NCI-H1436 treated with DMSO at 0.1 percent for 48 hours (cell line): ENCODE data around the gene OPHN1.

Source experiments
- DNase-seq: peaks from one replicate; lab custom pipeline; 2025; lab: John Stamatoyannopoulos, UW

The OPHN1 gene, protein sequence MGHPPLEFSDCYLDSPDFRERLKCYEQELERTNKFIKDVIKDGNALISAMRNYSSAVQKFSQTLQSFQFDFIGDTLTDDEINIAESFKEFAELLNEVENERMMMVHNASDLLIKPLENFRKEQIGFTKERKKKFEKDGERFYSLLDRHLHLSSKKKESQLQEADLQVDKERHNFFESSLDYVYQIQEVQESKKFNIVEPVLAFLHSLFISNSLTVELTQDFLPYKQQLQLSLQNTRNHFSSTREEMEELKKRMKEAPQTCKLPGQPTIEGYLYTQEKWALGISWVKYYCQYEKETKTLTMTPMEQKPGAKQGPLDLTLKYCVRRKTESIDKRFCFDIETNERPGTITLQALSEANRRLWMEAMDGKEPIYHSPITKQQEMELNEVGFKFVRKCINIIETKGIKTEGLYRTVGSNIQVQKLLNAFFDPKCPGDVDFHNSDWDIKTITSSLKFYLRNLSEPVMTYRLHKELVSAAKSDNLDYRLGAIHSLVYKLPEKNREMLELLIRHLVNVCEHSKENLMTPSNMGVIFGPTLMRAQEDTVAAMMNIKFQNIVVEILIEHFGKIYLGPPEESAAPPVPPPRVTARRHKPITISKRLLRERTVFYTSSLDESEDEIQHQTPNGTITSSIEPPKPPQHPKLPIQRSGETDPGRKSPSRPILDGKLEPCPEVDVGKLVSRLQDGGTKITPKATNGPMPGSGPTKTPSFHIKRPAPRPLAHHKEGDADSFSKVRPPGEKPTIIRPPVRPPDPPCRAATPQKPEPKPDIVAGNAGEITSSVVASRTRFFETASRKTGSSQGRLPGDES

DNA sequence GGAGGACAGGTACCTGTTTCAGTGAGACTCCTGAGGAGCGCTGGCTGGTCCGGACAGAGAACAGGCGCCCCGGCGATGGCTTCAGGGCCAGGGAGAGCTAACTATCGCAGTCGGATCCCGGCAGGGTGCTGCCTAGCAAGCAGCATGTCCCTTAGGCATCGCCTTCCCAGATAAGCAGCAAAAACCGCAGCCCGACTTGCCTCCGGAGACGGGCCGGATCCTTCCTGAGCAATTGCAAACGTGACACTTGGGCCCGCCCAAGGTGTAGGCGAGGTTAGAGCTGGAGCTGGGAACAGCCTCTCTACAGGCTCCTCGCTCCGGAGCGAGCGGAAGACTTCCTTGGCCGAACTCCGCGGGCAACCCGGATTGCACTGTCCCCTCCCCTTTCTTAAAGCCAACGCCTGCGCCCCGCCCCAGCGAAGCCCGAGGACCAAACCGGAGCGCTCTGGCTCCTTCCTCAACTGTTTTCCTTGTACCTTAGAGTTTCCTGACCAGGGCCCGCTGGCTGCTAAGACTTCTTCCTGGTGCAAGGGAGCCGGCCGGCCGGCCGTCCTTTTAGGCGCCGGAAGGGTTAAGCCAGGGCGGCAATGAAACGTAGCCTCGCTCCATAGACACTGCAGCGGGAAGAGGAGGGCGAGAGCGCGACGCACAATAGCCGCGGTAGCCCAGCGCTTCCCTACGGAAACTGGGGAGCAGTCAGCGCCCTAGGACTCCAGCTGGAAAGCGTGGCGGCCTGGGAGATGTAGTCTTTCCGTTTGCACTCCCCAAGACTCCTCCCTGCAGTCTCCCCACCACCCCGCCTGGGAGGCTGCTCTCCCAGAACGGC lies at the start of gene OPHN1:
Gene OPHN1 (minus strand): TSS at position 341 of the 826 bp plus-strand sequence. CDS start 475 bp downstream, outside the sequence.
- no peak for DNase-seq

DNA sequence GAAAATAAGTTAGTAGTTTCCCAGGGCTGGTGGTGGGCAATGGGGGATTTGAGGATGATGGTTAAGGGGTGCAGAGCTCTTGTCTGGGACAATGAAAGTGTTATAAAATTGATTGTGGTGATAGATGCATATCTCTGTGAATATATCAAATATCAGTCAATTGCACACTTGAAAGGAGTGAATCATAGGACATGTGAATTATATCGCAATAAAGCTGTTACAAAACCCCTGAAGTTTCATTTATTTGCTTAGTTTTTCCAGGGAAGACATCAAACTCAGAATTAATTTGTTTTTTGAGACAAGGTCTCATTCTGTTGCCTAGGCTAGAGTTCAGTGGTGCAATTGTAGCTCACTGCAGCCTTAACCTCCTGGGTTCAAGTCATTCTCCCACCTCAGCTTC lies 47.7 kb upstream of the OPHN1 start:
- DNase-seq, result no peak

DNA sequence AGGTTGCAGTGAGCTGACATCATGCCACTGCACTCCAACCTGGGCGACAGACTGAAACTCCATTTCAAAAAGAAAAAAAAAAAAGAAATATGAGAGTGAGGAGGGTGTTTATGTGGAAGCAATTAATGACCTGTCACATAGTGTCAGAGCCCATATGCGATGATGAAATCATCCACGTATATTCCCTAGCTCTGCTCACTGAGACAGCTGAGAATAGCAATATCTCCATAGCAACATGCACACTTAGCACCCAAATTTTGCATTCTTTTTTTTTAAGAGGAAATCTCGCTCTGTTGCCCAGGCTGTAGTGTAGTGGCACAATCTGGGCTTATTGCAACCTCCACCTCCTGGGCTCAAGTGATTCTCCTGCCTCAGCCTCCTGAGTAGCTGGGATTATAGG lies 31.5 kb upstream of the OPHN1 start:
- DNase-seq, result no peak

DNA sequence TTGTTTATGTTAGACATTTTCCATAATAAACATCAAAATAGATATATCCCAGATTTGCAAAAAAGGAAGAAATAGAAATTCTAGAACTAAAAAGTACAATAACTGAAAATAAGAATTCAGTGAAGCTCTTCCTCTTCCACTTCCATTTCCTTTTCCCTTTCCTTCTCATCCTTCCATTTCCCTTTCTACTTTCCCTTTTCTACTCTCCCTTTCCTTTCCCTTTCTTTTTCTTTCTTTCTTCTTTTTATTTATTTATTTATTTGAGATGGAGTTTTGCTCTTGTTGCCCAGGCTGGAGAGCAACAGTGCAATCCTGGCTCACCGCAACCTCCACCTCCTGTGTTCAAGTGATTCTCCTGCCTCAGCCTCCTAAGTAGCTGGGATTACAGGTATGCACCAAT lies 30.6 kb upstream of the OPHN1 start:
- no peak for DNase-seq

DNA sequence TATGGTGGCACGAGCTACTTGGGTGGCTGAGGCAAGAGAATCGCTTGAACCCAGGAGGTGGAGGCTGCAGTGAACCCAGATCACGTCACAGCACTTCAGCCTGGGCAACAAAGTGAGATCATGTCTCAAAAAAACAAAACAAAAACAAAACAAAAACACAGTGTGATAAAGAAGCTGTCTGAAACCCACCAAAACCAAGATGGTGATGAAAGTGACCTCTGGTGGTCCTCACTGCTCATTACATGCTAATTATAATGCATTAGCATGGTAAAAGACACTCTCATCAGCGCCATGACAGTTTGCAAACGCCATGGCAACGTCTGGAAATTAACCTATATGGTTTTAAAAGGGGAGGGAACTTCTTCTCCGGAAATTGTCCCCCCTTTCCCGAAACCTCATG lies 29.4 kb upstream of the OPHN1 start:
- no peak for DNase-seq

DNA sequence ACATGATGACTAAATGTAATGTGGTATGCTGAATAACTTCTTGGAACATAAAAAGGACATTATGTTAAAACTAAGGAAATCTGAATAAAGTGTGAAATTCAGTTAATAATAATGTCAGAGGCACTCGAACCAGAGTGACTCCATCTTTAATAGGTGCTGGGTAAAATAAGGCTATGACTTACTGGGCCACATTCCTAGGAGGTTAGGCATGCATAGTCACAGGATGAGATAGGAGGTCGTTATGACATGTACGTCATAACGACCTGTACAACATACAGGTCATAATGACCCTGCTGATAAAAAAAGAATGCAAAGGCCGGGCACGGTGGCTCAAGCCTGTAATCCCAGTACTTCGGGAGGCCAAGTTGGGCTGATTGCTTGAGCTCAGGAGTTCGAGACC lies 28.9 kb upstream of the OPHN1 start:
- DNase-seq, result no peak

DNA sequence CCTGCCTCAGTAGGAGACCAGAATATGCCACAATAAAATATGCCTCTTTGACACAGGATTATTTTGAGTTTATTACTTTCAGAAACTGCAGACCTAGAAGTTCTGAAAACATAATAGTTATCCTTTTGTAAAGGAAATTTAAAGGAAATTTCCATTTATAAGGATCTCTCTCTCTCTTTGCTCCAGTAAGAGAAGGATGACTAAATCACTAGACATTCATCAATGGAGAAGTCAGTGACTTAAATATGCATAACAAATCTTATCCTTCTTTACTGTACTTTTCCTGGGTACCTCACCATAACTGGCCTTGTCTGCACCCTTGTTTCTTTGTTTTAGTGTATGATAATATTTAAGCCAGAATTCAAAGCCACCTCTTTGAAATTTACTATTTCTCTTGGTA lies 28.3 kb upstream of the OPHN1 start:
- DNase-seq, result no peak

DNA sequence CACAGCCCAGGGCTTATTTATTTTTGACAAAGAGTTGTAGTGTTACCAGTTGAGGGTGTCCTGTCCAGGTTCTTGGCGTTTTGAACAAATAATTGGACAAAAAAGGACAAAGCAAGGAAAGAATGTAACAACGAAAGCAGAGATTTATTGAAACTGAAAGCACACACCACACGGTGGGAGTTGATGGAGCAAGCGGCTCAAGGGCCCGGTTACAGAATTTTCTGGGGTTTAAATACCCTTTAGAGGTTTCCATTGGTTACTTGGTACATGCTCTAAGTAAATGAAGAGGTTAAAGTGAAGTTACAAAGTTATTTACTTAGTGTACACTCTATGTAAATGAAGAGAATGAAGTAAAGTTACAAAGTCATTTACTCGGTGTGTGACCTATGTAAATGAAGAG lies 27.8 kb upstream of the OPHN1 start:
- DNase-seq, result no peak

DNA sequence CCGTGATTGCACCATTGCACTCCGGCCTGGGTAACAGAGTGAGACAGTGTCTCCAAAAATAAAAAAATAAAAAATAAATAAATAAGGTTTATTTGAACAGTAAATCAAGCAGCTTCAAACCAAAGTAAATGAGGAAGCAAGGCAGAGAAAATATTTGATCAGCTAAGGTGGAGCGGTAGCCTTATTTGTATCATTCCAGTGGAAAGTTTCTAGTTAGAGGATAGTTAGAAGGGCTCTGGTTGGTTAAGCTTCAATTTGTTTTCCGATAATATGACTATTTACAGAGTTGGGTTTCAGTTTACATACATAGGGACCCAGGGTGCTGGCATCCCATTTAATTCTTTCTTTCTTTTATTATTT lies 21.8 kb upstream of the OPHN1 start:
- DNase-seq, result no peak

DNA sequence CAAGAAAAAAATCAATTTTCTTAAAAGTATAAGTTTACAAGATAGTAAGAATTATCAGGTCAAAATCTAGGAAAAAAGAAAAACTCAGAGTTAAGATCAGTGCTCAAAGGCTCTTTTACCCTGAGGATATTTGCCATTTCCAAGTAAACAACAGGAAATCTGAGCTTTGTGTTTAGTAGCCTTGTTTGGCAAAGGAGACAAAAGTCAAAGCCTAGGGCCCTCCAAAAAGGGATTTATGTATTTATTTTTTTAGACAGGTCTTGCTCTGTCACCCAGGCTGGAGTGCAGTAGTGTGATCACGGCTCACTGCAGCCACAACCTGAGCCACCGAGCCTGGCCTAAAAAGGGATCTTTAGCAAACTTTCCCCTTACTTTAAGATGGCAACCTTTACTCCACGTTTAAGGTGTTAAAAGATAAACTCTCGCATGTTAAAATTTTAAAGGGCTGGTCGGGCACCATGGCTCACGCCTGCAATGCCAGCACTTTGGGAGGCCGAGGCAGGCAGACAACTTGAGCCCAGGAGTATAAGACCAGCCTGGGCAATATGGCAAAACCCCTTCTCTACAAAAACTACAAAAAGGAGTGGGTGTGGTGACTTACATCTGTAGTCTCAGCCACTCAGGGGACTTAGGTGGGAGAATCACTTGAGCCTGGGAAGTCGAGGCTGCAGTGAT lies 21.3 kb upstream of the OPHN1 start:
- DNase-seq, result no peak

DNA sequence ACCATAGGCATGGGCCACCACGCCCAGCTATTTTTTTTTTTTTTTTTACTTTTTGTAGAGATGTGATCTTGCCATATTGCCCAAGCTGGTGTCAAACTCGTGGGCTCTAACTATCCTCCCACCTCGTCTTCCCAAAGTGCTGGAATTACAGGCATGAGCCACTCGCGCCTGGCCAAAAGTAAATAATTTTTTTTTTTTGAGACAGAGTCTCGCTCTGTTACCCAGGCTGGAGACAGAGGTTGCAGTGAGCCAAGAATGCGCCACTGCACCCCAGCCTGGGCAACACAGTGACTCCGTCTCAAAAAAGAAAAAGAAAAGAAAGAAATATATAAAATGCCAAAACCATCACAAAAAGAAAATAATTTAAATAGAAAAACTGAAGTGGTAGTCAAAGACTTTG lies 18.4 kb upstream of the OPHN1 start:
- no peak for DNase-seq

DNA sequence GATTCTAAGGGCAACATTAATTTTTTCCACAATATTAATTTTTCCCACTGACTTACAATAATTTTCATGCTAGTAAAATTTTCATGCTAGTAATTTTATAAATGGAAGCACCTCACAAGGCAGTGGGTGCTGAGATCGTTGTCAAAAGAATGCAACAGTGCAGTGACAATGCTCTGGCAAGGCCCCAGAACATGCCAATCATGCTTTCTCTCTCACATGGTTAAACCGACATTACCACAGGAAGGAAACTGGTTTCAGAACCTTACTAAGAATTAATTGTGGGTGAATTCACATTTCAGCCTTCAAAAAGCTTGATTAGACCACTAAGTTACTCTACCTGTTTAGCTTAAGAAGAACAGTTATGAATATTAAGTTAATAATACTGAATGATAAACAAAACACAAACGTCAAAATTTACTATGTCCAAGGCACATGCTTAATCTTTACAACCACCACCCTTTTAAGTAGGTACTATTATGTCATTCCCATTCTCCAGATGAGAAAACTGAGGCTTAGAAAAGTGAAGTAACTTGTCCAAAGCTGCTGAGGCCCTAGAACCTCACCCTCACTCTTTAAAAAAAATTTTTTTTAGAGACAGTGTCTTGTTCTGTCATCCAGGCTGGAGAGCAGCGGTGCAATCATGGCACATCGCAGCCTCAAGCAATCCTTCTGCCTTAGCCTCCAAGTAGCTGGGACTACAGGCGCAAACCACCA lies 10.0 kb upstream of the OPHN1 start:
- no peak for DNase-seq

DNA sequence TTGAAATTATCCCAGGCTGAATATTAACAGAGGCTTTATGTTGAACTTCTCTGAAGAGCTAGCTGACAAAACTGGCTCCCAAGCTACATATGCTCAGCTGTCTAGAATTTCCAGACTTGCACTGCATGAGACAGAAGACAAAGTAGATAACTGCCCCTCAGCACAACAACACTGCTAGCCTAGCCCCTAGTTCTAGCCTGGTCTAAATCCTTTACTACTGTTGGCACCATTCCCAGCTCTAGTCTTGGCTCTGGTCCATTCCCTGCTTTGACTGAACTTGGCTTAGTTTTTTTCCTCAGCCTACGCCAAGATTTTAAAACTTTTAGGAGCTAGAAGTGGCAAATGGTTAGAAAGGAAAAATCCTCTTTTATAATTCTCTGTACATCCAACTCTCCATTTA lies 7.6 kb upstream of the OPHN1 start:
- DNase-seq, result no peak

DNA sequence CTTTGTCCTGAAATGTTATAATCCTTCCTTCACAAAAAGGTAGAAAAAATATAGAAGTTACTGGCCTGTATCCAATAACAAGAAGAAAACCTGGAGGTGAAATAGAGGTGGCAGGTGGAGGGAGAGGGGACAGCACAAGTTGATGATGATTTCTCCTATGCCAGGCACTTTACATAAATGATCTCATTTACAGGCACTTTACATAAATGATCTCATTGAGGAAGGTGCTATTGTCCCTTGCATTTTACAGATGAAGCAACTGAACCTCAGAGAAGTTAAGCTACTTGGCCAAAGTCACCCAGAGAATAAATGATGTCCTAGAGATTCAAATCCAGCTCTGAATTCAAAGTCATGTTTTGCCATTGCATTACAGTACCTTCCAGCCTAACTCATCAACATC lies 7.1 kb upstream of the OPHN1 start:
- DNase-seq, result no peak

DNA sequence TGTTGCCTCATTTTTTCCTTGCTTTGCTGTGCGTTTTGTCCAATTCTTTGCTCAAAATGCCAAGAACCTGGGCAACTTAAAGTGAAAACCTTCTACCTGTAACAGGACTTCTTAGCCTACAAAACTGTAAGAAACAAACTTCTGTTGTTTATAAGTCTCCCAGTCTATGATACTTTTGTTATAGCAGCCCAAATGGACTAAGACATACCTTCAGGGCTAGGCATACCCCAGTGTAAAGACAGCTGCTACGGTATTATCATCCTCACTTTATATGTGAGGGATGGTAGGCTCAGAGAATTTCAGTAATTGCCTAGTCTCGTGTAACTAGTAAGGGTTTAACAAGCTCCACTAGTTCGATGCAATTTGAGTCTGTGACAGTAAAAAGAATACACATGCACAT lies 6.0 kb upstream of the OPHN1 start:
- no peak for DNase-seq

DNA sequence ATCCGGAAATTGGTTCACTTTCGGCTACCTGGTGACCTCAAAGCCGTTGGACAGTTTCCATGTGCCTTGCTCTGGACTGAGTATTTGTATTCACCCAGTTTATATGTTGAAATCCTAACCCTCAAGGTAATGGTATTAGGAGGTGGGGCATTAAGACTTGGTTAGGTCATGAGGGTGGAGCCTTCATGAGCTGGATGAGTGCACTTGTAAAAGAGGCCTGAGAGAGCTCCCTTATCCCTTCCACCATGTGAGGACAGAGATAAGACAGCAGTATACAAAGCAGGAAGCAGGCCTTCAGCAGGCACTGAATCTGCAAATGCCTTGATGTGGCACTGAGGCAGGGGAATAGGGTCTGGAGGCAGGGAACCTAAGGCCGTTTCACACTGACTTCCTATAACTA lies 5.3 kb upstream of the OPHN1 start:
- no peak for DNase-seq

DNA sequence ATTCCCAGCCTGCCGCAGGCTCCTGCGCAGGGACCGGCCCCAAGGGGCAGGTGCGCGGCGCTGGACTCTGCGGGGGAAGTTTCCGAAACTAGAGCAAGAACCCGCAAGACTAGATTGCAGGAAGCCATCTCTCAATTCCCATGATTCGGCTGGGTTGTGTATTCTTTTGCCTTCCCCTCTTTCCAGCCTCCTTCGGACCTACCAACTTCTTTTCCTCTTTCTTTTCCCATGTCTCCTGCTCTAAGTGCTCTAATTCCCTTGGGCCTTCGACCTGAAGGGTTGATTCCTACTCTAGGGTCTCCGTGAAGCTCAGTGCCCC lies 645 bp upstream of the OPHN1 start:
- no peak for DNase-seq

DNA sequence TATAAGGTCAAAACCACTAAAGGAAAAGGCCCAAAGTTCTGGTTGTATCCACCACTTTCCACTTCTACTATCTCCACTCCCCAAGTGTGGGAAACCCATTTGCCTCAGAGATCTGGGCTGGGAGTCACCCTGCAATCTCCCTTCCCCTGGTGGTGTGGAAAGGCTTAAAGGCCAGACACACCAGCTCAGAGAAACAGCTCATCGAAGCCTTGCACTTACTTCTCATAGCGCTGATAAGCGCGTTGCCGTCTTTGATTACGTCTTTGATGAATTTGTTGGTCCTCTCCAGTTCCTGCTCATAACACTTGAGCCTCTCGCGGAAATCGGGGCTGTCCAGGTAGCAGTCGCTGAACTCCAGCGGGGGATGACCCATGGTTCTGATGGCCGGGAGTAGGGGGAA lies 647 bp downstream of the OPHN1 start:
- no peak for DNase-seq

DNA sequence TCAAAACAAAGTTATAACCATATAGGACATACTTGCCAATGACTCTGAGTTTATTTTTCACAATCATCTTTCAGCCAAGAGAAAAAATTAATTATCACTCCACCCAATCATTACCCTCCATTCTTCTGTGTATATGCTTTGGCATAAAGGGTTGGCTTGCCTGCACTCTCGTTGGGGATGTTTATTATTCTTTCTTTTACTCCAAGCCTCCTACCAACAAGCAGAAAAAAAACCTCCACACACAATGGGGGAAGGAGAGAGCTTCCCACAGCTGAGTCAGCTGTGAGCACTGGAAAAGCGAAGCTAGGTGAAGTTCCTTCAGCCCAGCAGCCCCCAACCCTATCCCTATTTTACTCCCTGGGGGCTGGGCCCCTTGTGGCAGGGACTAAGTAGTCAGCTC lies 1.5 kb downstream of the OPHN1 start:
- no peak for DNase-seq

DNA sequence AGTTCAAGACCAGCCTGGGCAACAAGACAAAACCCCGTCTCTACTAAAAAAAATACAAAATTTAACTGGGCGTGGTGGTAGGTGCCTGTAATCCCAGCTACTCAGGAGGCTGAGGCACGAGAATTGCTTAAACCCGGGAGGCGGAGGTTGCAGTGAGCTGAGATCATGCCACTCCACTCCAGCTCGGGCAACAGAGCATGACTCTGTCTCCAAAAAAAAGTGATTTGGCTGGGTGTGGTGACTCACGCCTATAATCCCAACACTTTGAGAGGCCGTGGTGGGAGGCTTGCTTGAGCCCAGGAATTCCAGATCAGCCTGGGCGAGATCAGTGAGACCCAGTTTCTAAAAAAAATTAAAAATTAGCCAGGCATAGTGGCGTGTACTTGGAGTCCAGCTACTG lies 4.1 kb downstream of the OPHN1 start:
- DNase-seq, result no peak

DNA sequence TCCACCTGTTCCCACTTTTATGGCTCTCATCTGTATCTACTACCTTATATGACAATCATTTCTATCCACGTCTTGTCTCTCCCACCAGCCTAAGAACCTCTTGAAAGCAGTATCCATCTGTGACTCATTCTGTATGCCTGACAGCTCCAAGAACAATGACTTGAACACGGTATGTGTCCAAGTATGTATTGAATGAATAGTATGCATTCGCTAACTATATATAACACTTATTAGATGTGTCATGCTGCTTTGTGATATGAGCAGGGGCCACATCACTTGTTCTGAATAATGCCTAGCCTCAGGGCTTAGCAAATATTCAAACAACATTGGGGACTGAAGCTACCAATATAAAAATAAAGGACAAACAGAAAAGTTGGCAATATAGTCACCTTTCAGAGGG lies 4.9 kb downstream of the OPHN1 start:
- DNase-seq, result no peak

DNA sequence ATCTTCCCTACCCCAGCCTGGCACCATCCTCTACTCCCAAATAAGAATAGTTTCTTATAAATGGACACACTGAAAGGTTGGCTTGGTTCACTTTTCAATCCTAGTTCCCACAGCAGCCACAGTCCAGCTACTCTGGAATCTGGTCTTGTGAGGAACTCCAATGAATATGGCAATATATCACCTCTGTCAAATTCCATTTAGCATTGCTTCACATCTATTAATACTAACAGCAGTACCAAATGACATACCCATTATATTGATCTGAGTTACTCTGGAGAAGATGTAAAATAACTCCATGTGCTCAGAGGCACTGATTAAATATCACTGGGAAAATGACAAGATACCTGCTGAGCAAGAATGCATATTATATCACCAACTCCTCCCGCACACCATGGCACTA lies 8.6 kb downstream of the OPHN1 start:
- DNase-seq, result no peak
